Hepatocyte (in vitro differentiated cells): ENCODE results near the gene C9orf40.

Source experiments
- CTCF ChIP-seq: fragments of 200-600 bp; sonication (generic); IDR thresholded peaks from 2 replicates; pipeline ENCODE4 v1.5.1; 2016; ENCODE audit warnings: antibody characterized with exemption, mild to moderate bottlenecking; ENCODE audit not compliant: poor library complexity
- EZH2 ChIP-seq: fragments of 200-600 bp; sonication (generic); IDR thresholded peaks from 2 replicates; pipeline ENCODE4 v1.6.1; 2016; ENCODE audit warnings: antibody characterized with exemption, mild to moderate bottlenecking, borderline replicate concordance

DNA sequence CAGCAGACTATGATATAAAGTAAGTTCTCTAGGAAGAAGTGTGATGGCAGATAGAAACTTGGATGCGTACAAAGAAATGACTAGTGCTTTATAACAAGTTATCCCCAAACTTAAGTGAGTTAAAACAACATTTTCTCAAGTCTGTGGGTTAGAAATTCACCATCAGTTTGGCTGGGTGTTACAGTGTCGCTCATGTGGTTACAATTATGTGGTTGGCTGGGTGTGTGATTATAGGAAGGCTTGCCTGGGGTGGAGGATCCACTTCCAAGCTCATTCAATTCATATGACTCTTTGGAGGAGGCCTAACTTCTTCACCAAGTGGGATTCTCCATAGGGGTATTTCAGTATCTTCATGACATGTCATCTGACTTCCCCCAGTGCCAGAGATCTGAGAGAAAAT lies 10.3 kb upstream of the C9orf40 start:
- no peak for TF ChIP-seq CTCF
- TF ChIP-seq EZH2 = no peak
